ENCODE data around the gene SPATA20.
A peak's percentile ranks its signal among the peaks of the same experiment; 100 is the strongest.

Gene SPATA20

DNA sequence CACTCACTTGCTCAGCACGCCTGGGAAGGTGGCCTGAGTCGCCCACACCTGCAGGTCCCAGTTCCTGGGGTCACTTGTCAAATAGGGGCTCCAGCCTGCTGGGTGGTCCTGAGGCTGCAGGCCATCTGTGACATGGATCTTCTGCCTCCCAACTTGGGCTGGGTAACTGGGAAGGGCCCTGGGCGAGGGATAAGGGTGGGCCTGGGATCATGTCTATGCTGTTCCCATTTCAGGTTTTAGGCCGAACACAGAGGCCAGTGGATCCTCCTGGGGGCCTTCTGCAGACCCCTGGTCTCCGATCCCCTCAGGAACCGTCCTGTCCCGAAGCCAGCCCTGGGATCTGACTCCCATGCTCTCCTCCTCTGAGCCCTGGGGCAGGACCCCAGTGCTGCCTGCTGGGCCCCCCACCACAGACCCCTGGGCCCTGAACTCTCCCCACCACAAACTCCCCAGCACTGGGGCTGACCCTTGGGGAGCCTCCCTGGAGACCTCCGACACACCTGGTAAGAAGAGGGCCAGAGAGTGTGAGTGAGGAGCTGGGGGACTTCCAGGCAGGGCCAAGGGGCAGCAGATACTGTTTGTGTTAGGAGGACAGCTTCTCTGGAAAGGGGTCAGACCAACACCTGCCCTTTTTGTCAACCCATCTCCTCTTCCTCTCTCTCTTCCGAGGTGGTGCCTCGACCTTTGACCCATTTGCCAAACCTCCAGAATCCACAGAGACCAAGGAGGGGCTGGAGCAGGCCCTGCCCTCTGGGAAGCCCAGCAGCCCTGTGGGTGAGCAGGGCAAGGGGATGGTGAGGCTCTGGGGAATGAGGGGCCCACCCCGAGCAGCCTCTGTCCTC, 6.2 kb upstream of the SPATA20 start:
- DNase-seq (ENCODE audit: low read depth): no peak

- no peak for DNase-seq (ENCODE audit: low read depth)
These were observed 5.6 kb upstream of the SPATA20 start for GRCh38 chr17:50541402-50541715.

- DNase-seq (ENCODE audit: low read depth): peak; percentile 65
These were observed 5.0 kb upstream of the SPATA20 start for GRCh38 chr17:50541716-50542688.

DNA sequence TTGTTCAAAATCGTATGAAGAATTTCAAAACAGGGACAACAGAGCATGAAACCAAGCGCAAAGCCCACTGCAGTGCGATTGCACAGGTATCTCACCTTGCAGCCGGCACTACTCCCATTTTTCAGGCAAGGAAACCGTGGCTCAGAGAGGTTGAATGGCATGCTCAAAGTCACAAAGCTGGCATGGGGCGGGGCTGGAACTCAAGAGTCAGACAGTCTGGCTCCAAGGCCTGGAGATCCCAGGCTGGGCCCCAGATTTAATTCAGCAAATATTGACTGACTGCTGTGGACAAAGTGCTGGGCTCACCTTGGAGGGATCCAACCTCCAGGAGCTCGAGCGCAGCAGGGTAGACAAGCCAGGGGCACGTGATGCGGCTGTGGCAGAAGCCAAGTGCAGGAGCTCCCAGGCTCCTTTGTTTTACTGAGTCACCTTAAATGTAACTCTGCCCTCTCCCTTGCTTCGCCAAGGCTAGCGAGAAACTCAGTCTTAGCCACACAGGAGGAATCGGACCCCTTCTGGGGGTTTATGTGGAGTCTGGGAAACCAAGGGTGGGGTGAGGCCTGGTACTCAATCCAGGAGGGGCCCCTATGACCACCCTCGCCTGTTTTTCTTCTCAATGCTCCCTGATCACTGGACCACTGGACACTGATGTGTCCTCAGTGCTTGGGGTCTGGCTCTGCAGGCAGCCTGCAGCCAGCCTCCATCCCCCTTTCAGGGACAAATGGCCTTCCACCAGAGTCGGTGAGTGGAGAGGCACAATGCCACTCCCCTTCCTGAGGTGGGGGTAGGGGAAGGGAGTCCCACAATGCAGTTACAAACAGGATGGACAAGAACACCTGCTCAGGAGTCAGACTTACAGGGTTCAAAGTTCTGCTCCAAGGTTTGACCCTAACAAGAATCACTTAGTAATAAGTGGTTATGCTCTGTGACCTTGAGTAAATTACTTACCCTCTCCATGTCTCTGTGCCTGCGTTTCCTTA, 3.9 kb upstream of the SPATA20 start:
- no peak for DNase-seq (ENCODE audit: low read depth)

DNA sequence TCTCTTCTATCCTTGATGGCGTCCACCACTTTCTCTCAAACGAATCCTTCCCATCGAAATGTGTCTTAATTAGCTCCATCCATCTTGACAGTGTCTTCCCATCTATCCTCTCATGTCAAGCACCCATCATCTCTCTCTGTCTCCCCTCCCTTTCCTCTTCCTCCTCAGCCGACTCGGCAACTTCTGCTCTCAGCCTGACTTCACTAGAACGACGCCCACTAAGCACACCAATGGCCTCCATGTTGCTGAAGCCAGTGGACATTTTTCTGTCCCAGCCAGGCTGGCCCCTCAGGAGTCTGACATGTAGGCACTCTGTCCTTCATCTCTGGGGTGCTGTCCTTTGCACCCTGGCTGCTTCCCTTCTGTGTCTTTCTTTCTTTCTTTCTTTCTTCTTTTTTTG, 2.5 kb upstream of the SPATA20 start:
- no peak for DNase-seq (ENCODE audit: low read depth)

- DNase-seq (ENCODE audit: low read depth): no peak
These were observed 1.7 kb upstream of the SPATA20 start for GRCh38 chr17:50545311-50545710.

DNA sequence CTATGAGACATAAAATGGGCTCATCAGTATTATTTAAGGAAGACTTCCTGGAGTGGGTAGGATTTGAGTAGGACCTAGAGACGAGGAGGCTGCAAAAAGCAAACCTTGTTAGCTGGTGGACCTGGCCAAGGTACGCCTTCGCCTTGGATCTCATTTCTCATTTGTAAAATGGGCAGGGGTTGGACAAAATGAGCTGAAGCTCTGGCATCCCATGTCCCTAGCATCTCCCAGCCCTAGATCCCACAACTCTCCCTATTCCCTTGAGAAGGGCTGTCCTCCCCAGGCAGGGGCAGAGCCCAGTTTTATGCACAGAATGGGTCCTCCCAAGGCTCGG, 306 bp upstream of the SPATA20 start:
- no peak for DNase-seq (ENCODE audit: low read depth)

- no peak for DNase-seq (ENCODE audit: low read depth)
These were observed 736 bp downstream of the SPATA20 start for GRCh38 chr17:50547736-50548083.

DNA sequence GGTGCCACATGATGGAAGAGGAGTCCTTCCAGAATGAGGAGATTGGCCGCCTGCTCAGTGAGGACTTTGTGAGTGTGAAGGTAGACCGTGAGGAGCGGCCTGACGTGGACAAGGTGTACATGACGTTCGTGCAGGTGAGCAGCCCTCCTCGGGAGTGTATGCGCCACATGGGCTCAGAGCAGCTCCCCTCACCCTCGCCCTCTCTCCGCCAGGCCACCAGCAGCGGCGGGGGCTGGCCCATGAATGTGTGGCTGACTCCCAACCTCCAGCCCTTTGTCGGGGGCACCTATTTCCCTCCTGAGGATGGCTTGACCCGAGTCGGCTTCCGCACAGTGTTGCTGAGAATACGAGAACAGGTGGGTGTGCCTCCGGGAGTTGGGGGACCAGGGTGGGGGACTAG, 1.9 kb downstream of the SPATA20 start:
- DNase-seq (ENCODE audit: low read depth): no peak

DNA sequence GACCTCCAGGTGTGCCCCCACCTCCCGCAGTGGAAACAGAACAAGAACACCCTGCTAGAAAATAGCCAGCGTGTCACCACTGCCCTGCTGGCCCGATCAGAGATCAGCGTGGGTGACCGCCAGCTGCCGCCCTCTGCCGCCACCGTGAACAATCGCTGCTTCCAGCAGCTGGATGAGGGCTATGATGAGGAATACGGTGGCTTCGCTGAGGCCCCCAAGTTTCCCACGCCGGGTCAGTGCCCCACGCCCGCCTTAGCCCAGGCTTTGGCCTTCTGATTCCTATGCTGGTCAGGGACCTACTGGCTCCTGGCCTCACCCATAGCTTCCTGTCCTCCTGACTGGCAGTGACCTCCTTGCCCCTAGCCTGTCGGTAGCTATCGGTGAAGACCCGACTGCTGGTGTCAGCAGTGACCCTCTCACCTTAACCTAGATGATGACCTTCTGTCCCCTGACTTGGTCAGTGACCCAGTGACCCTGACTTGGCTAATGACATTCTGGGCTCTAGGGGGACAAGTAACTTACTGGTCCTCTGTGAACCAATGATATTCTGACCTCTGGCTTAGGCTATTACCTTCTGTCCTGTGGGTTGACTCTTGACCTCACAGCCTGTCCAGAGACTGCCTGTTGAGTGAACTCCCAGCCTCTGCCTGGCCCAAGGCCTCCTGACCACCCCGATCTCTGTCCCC, 2.4 kb downstream of the SPATA20 start:
- no peak for DNase-seq (ENCODE audit: low read depth)

- DNase-seq (ENCODE audit: low read depth): no peak
These were observed 3.0 kb downstream of the SPATA20 start for GRCh38 chr17:50549969-50550368.

DNA sequence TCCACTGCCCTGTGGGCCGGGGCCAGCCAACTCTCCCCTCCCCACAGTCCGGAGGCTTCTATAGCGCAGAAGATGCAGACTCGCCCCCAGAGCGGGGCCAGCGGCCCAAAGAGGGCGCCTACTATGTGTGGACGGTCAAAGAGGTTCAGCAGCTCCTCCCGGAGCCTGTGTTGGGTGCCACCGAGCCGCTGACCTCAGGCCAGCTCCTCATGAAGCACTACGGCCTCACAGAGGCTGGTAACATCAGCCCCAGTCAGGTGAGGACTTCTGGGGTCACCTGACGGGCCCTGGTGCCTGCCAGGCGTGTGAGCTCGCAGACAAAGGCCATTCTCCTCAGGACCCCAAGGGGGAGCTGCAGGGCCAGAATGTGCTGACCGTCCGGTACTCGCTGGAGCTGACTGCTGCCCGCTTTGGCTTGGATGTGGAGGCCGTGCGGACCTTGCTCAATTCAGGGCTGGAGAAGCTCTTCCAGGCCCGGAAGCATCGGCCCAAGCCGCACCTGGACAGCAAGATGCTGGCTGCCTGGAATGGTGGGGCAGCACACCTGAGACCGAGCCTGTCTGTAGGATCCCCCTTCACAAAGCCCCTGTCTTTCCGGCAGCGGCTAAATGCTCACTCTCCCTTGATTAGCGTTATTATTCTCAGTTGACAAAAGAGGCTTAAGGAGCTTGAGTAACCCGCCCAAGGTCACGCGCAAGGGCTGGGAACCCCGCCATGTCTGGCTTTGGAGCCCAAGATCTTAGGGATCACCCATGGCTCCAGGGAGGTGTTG, 3.9 kb downstream of the SPATA20 start:
- peak; percentile 66 for DNase-seq (ENCODE audit: low read depth)

- DNase-seq (ENCODE audit: low read depth): no peak
These were observed 4.5 kb downstream of the SPATA20 start for GRCh38 chr17:50551433-50551815.

- DNase-seq (ENCODE audit: low read depth): no peak
These were observed 4.9 kb downstream of the SPATA20 start for GRCh38 chr17:50551884-50552283.

- no peak for DNase-seq (ENCODE audit: low read depth)
These were observed 7.2 kb downstream of the SPATA20 start for GRCh38 chr17:50554201-50554600.

DNA sequence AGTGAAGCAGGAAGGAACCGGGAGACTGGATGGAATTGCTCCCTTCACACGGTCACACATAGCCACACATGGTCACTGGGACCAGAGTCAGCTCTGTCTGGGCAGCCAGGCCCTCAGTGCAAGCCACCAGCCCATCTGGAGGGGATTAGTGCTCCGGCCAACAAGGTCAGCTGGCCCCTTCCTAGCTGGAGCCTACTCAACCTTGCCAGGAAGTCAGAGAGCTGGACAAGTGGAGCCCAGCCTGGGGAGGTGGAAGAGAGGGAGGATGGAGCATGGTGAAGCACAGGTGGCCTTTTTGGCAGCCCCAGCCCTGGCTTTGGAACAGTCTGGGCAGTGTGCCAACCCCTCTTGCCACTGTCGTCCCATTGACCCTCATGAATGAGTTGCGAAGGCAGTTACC, 9.8 kb downstream of the SPATA20 start:
- DNase-seq (ENCODE audit: low read depth): no peak

DNA sequence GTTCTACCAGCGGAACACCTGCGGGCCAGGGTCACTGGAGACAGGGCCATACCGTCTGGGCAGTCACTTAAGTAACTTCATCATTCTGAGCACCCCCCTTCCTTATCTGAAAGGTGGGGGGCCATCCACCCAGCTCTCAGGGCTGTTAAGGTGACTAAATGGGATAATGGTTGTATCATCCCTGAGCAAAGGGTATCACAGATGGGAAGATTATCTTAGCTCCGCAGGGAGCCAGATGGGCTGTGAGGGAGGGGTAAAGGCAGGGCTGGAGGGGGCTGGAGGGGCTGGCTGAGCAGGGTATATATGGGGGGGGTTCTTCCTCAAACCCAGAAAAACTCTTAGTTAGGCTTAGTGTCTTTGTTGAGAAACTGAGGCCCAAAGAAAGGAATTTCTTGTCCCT, 10.7 kb downstream of the SPATA20 start:
- no peak for DNase-seq (ENCODE audit: low read depth)

DNA sequence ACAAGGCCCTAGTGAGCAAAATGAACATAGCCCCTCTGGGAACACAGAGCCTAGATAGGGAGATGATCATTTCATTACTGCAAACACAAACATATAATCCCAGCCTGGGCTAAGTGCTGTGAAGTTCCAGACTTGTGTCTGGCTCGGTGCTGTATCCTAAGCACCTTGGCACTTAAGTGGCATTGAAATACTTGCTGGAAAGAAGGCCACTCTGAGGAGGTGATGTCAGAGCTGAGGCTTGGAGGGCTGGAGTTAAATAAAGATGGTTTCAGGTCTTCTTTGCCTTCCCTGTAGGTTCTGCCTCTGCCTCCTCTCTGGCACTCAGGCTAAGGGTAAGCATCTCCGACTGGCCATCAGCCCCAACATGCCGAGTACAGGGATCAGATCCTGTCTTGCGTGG, 11.1 kb downstream of the SPATA20 start:
- DNase-seq (ENCODE audit: low read depth): no peak

DNA sequence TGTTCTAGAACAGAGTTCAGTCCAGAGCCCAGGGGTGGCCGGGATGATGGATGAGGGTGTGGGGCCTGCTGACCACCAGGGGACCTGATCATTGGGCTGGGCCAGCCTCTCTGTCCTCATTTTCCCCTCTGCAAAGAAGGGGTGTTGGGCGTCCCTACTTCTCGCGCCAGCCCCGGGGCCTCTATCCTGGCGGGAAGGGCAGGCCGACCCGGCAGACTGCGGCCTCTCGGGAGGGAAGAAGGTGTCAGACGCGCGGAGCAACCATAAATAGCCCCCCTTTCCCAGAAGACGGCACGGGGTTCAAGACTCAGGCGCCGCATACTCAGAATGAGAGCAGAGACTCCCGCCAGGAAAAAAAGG, 11.6 kb downstream of the SPATA20 start:
- no peak for DNase-seq (ENCODE audit: low read depth)

GRCh38 chr17:50558941-50559614, 12.1 kb downstream of the SPATA20 start:
- DNase-seq (ENCODE audit: low read depth): no peak

All from stromal cell of bone marrow (primary cell).